Gastroesophageal sphincter (tissue), 4 donors: ENCODE results near the gene GOLGA6A. TPM values are rescaled to one million over a fixed set of nuclear protein-coding genes. Genes with fewer than 3 reads are reported as not detected.
"Not testable (repeated sequence)": the region's sequence is repeated elsewhere in the genome, so short reads cannot be mapped to it uniquely, and the experiment has no call there.

ENCODE experiments used
- ATAC-seq: fragments of 150-250 bp; one replicate; pipeline ENCODE4 v1.9.1; 2016; ENCODE audit warnings: mild to moderate bottlenecking, moderate library complexity
- H3K27ac ChIP-seq, 4 donors: fragments of 200-600 bp; sonication (generic) in 3 of 4; 1 replicate in 3 of 4; 2 replicates in 1 of 4; pipeline ENCODE4 v1.5.1; 2016 to 2019
- H3K27me3 ChIP-seq: fragments of 200-600 bp; sonication (generic); one replicate; pipeline ENCODE4 v1.5.1; 2019
- H3K36me3 ChIP-seq, 2 donors: fragments of 200-600 bp; sonication (generic); one replicate each; pipeline ENCODE4 v1.5.1; 2019; ENCODE audit warnings: control low read depth in 1 of 2
- H3K4me1 ChIP-seq, 3 donors: fragments of 200-600 bp; sonication (generic); 1 replicate in 2 of 3; 2 replicates in 1 of 3; pipeline ENCODE4 v1.5.1; 2016 to 2019; ENCODE audit warnings: control low read depth in 2 of 3
- H3K4me3 ChIP-seq, 2 donors: fragments of 200-600 bp; sonication (generic); one replicate each; pipeline ENCODE4 v1.5.1; 2019; ENCODE audit warnings: mild to moderate bottlenecking in 1 of 2, moderate library complexity in 1 of 2
- H3K9me3 ChIP-seq, 3 donors: fragments of 200-600 bp; sonication (generic); one replicate each; pipeline ENCODE4 v1.5.1; 2017 to 2019; ENCODE audit warnings: control low read depth in 2 of 3
- EP300 ChIP-seq: sonication (generic); formaldehyde crosslinking; IDR thresholded peaks from one replicate; pipeline ENCODE4 v1.6.1; 2017; ENCODE audit warnings: antibody characterized with exemption, mild to moderate bottlenecking
- POLR2A ChIP-seq, 2 donors: fragments of 450-650 bp; IDR thresholded peaks; one replicate each; pipeline ENCODE4 v1.6.1; 2017; ENCODE audit warnings: antibody characterized with exemption in 2 of 2, mild to moderate bottlenecking in 2 of 2, moderate library complexity in 1 of 2
- POLR2AphosphoS5 ChIP-seq: sonication (generic); formaldehyde crosslinking; IDR thresholded peaks from one replicate; pipeline ENCODE4 v1.6.1; 2017; ENCODE audit warnings: antibody characterized with exemption
- WGBS, 2 donors: methylation state at CpG; one replicate each; pipeline ENCODE4 v1.1.5; 2018; ENCODE audit warnings: low coverage in 1 of 2; 5-methylcytosine and 5-hydroxymethylcytosine counted together
- total RNA-seq, 4 donors: library from RNA; depleted of rRNA; stranded (reverse); fragments of >200 nt; gene quantifications; one replicate each; pipeline ENCODE4 v1.1.0, GENCODE V29; 2016
- TF ChIP-seq, protein P1 (sequence below), 4 experiments: fragments of 200-600 bp in 2 of 4; fragments of 450-650 bp in 2 of 4; sonication (generic) in 1 of 4; IDR thresholded peaks; one replicate each; pipeline ENCODE4 v1.5.1; 2017 to 2019; ENCODE audit warnings: antibody characterized with exemption in 4 of 4, mild to moderate bottlenecking in 2 of 4, moderate library complexity in 2 of 4

GOLGA6A gene
- total RNA-seq, 4 donors from 2014 or later, result 0.15 to 1.3 (median 0.31) TPM; not detected in 1

DNA sequence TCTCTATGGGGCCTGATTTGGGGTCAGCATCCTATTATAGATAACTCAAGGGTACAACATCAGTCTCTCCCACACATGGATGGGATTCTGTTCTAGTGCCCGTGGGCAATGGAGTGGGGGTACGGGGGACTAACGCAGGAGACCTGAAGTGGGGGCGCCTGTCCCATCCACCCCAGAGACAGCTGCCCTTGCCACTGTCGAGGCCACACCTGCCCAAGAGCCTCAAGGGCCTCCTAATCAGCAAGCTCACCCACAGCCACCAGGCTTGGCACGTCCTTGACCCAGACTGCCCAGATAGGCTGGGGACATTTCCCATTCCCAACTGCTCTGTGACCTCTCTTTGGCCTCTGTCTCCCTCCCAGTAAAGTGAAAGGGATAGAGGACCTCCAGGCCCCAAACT, 39.5 kb upstream of the GOLGA6A start:
- no peak for ATAC-seq
- WGBS, 2 donors, result 20 to 96% methylated on average over 1 to 5 of the region's 6 CpGs
- Histone ChIP-seq H3K4me3 (no peak overlapping the region), H3K4me1 (no peaks in the 10 kb centered on the region), H3K36me3 (no peaks in the 10 kb centered on the region), H3K27me3 (peaks cover 81% of the 10 kb centered on the region), H3K9me3 (no peaks in the 10 kb centered on the region), H3K27ac (no peak overlapping the region)
- TF ChIP-seq, protein P1, sequence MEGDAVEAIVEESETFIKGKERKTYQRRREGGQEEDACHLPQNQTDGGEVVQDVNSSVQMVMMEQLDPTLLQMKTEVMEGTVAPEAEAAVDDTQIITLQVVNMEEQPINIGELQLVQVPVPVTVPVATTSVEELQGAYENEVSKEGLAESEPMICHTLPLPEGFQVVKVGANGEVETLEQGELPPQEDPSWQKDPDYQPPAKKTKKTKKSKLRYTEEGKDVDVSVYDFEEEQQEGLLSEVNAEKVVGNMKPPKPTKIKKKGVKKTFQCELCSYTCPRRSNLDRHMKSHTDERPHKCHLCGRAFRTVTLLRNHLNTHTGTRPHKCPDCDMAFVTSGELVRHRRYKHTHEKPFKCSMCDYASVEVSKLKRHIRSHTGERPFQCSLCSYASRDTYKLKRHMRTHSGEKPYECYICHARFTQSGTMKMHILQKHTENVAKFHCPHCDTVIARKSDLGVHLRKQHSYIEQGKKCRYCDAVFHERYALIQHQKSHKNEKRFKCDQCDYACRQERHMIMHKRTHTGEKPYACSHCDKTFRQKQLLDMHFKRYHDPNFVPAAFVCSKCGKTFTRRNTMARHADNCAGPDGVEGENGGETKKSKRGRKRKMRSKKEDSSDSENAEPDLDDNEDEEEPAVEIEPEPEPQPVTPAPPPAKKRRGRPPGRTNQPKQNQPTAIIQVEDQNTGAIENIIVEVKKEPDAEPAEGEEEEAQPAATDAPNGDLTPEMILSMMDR (IDR thresholded peaks at IDR 0.05), result no peak
- TF ChIP-seq POLR2A (IDR thresholded peaks at IDR 0.05) (no peak), POLR2AphosphoS5 (no peak), EP300 (no peak)

DNA sequence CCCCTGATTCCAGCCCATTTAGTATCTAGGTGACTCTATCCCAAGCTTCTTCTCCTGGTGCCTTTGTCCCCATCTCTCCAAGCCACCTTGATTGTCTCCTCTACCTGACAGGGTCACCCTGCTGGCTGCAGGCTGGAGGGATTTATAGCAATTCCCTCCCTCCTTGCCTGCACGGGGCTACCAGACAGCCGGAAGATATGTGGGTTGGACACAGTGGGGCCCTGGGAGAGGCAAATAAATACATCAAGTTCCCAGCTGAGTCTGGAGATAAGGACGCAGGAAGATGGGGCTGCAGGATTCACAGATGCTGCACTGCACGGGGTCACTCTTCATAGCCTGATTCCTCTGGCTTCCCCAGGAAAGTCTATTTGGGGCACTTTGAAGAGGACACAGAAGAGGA, 38.7 kb upstream of the GOLGA6A start:
- WGBS, 2 donors, result 13 to 14% methylated on average over 2 of the region's 4 CpGs
- peaks cover 72% of the 10 kb centered on the region for H3K27me3 ChIP-seq

DNA sequence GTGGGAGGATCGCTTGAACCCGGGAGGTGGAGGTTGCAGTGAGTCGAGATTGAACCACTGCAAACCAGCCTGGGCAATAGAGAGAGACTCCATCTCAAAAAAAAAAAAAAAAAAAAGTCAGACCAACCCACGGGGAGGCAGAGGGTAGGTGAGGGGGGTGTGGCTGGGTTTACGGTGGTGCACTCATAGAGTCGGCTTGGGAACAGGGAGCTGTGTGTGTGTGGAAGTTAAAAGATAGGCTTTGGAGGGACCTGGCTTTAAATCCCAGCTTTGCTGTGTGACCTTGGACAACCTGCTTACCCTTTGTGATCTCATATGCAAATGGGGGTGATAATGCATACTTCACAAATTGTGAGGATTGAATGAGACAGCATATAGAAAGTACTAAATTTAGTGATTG, 38.1 kb upstream of the GOLGA6A start:
- Histone ChIP-seq H3K27me3 (peaks cover 66% of the 10 kb centered on the region), H3K27ac (no peak overlapping the region), H3K4me3 (no peak overlapping the region), H3K4me1 (no peaks in the 10 kb centered on the region), H3K36me3 (no peaks in the 10 kb centered on the region), H3K9me3 (no peaks in the 10 kb centered on the region)
- TF ChIP-seq, protein P1 (IDR thresholded peaks at IDR 0.05), result no peak
- TF ChIP-seq EP300 (no peak), POLR2A (IDR thresholded peaks at IDR 0.05) (no peak)
- 33 to 77% methylated on average over 1 to 4 of the region's 6 CpGs for WGBS, 2 donors
- no peak for ATAC-seq

More for the DNA sequence above, 38.7 kb upstream of the GOLGA6A start:
- no peaks in the 10 kb centered on the region for H3K9me3 ChIP-seq
- no peaks in the 10 kb centered on the region for H3K36me3 ChIP-seq
- no peak for TF ChIP-seq POLR2AphosphoS5
- H3K27ac ChIP-seq, result no peak overlapping the region
- no peak for ATAC-seq
- H3K4me3 ChIP-seq, result no peak overlapping the region
- H3K4me1 ChIP-seq, result no peaks in the 10 kb centered on the region

DNA sequence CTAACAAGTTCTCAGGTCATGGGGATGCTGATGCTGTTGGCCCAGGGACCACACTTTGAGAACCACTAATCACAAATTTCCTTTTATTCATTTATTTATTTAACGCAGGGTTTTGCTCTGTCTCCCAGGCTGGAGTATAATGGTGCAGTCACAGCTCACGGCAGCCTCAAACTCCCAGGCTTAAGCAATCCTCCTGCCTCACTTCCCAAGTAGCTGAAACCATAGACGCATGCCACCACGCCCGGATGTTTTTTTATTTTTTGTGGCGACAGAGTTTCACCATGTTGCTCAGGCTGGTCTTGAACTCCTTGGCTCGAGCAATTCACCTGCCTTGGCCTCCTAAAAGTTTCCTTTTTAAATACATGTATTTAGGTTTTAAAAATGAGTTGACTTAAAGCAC, 27.4 kb upstream of the GOLGA6A start:
- ATAC-seq, result no peak
- H3K27me3 ChIP-seq, result peaks cover 17% of the 10 kb centered on the region
- no peaks in the 10 kb centered on the region for H3K4me1 ChIP-seq
- no peak overlapping the region for H3K27ac ChIP-seq
- H3K4me3 ChIP-seq, result no peak overlapping the region
- TF ChIP-seq EP300 (no peak), POLR2A (IDR thresholded peaks at IDR 0.05) (no peak), POLR2AphosphoS5 (no peak)
- TF ChIP-seq, protein P1 (IDR thresholded peaks at IDR 0.05), result no peak
- H3K36me3 ChIP-seq, result no peaks in the 10 kb centered on the region
- 77 to 81% methylated on average over 3 to 4 of the region's 7 CpGs for WGBS, 2 donors
- H3K9me3 ChIP-seq, result no peaks in the 10 kb centered on the region

DNA sequence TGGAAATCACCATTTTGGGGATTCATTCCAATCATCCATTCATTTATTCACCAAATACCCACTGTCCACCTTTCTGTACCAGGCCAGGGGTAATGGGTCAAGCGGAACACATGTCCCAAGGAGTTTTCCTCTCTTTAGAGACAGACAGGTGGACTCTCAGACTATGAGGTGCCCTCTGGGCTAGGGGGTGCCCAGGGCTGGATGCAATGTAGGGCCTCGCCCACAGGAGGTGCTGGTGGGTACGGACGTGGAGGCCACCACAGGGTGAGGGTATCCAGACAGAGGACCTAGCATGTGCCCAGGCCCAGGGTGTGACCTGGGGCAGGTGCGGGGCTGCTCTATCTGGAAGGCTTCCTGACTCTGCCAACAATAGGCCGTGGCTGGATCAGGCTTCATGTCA, 26.3 kb upstream of the GOLGA6A start:
- H3K4me1 ChIP-seq, H3K4me3 ChIP-seq, H3K27ac ChIP-seq, H3K9me3 ChIP-seq, ATAC-seq, H3K36me3 ChIP-seq: not testable (repeated sequence)
- 53 to 100% methylated on average over 1 to 2 of the region's 6 CpGs for WGBS, 2 donors
- H3K27me3 ChIP-seq, result peaks cover 17% of the 10 kb centered on the region

DNA sequence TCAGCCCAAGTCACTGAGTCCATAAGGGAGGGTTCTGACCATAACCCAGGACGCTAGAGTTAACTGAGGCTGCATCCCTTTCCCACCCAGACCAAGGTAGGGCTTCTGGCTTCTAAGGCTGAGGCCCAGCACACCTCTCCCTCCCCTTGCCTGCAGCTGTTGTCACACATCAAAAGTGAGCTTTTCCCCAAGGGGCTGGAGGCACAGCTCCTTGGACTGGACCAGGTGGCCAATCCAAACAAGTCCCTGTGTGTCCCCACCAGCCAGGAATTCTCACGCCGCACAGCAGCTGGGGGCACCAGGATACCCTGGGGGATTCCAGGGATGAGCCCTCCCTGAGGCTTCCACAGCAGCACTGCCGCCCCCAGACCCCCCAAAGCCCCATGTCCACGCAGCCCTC, 25.8 kb upstream of the GOLGA6A start:
- Histone ChIP-seq H3K27ac (no peak overlapping the region), H3K4me1 (no peaks in the 10 kb centered on the region), H3K27me3 (peaks cover 17% of the 10 kb centered on the region), H3K9me3 (no peaks in the 10 kb centered on the region), H3K4me3 (no peak overlapping the region), H3K36me3 (no peaks in the 10 kb centered on the region)
- no CpG with 5 or more reads among the region's 5 CpGs for WGBS, 2 donors
- no peak for TF ChIP-seq POLR2AphosphoS5
- TF ChIP-seq POLR2A (IDR thresholded peaks at IDR 0.05), result no peak
- TF ChIP-seq, protein P1 (IDR thresholded peaks at IDR 0.05), result no peak
- no peak for TF ChIP-seq EP300
- no peak for ATAC-seq
